Testis (tissue), 2 donors: ENCODE data around the gene KCNJ4.

Experiments
- CTCF ChIP-seq, 3 experiments: fragments of 450-650 bp in 2 of 3; fragments of 200-600 bp in 1 of 3; sonication (generic) in 1 of 3; IDR thresholded peaks; one replicate each; pipeline ENCODE4 v1.5.1; 2016 to 2019; ENCODE audit warnings: antibody characterized with exemption in 3 of 3, mild to moderate bottlenecking in 2 of 3, moderate library complexity in 1 of 3
- POLR2A ChIP-seq: fragments of 450-650 bp; IDR thresholded peaks from one replicate; pipeline ENCODE4 v1.6.1; 2017; ENCODE audit warnings: antibody characterized with exemption, mild to moderate bottlenecking, moderate library complexity

DNA sequence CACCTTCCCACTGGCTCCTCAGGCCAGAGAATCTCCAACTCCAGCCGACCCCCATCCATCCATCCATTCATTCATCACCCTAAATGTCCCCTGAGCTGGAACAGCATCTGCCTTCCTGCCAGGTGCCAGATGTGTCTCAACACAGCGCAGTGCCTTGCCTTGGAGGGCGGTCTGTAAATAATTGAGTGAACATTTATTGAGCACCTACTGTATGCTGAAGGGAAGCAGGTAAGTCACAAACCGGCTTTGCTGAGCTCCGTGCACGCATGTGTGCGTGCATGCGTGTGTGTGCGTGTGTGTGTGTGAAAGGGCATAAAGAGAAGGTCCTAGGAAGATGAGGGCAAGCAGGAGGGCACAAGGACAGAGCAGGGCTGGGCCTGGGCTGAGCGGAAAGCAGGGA lies 10.2 kb downstream of the KCNJ4 start:
- TF ChIP-seq CTCF (IDR thresholded peaks at IDR 0.05) (no peak), POLR2A (no peak)
